PC-3 (cell line): ENCODE measurements around the gene PROKR1. TPM values are rescaled to one million over a fixed set of nuclear protein-coding genes. Genes with fewer than 3 reads are reported as not detected.

Experiments
- ATAC-seq: fragments of 200-7000 bp; cut with Tn5 transposase; 2 replicates; pipeline ENCODE4 v1.9.1; 2020; ENCODE audit warnings: mild to moderate bottlenecking, moderate library complexity
- BruUV-seq: library from RNA; stranded (reverse); fragments of 400-500 nt; replicated peaks from 2 replicates; lab custom pipeline; 2021; lab: Mats Ljungman, UMichigan
- CTCF ChIA-PET: fragments of 300-600 bp; sonication (Branson Sonifier 250); formaldehyde crosslinking; loops from one replicate; lab custom pipeline; 2022; ENCODE audit warnings: antibody characterized with exemption; lab: Charles Lee
- POLR2A ChIA-PET: fragments of 300-600 bp; sonication (Branson Sonifier 250); formaldehyde crosslinking; loops from one replicate; lab custom pipeline; 2022; ENCODE audit warnings: antibody characterized with exemption; ENCODE audit not compliant: unreplicated experiment; lab: Charles Lee
- DNase-seq: peaks from one replicate; pipeline ENCODE4 v3.0.0-alpha.2; 2015
- H2AFZ ChIP-seq: fragments of 300-600 bp; sonication (generic); 2 replicates; pipeline ENCODE4 v1.6.0; 2016; ENCODE audit warnings: antibody characterized with exemption, low read length
- H3F3A ChIP-seq: fragments of 300-600 bp; sonication (generic); one replicate; pipeline ENCODE4 v1.6.0; 2017; ENCODE audit warnings: antibody characterized with exemption, low read length, control low read depth, mild to moderate bottlenecking; ENCODE audit not compliant: unreplicated experiment
- H3K27ac ChIP-seq: fragments of 300-600 bp; sonication (generic); 2 replicates; pipeline ENCODE4 v1.5.1; 2016; ENCODE audit warnings: mild to moderate bottlenecking, low read length
- H3K27me3 ChIP-seq: fragments of 300-600 bp; sonication (generic); 2 replicates; pipeline ENCODE4 v1.6.1; 2016; ENCODE audit warnings: low read length, mixed read lengths
- H3K36me3 ChIP-seq: fragments of 300-600 bp; sonication (generic); 2 replicates; pipeline ENCODE4 v1.6.1; 2016; ENCODE audit warnings: low read depth, mixed run types, low read length, mixed read lengths
- H3K4me1 ChIP-seq: fragments of 300-600 bp; sonication (generic); 2 replicates; pipeline ENCODE4 v1.5.1; 2016; ENCODE audit warnings: low read length; ENCODE audit not compliant: insufficient read depth
- H3K4me2 ChIP-seq: fragments of 300-600 bp; sonication (generic); 2 replicates; pipeline ENCODE4 v1.6.0; 2016; ENCODE audit warnings: low read length
- H3K4me3 ChIP-seq: fragments of 300-600 bp; sonication (generic); 2 replicates; pipeline ENCODE4 v1.5.1; 2016; ENCODE audit warnings: mild to moderate bottlenecking, low read length, mixed read lengths
- H3K79me2 ChIP-seq: fragments of 300-600 bp; sonication (generic); 2 replicates; pipeline ENCODE4 v1.6.1; 2017; ENCODE audit warnings: low read length, mixed read lengths
- H3K9ac ChIP-seq: fragments of 300-600 bp; sonication (generic); 2 replicates; pipeline ENCODE4 v1.6.0; 2016; ENCODE audit warnings: mild to moderate bottlenecking, low read length
- H3K9me2 ChIP-seq: fragments of 300-600 bp; sonication (generic); replicated peaks from 2 replicates; pipeline ENCODE4 v1.6.1; 2016; ENCODE audit warnings: mixed run types, low read length, mixed read lengths
- H3K9me3 ChIP-seq: fragments of 300-600 bp; sonication (generic); 2 replicates; pipeline ENCODE4 v1.6.1; 2016; ENCODE audit warnings: low read length, mixed read lengths
- H4K20me1 ChIP-seq: fragments of 300-600 bp; sonication (generic); 2 replicates; pipeline ENCODE4 v1.6.1; 2016; ENCODE audit warnings: low read length, mixed read lengths
- EZH2 ChIP-seq: fragments of 300-600 bp; sonication (generic); IDR thresholded peaks from one replicate; pipeline ENCODE4 v1.6.1; 2017; ENCODE audit warnings: antibody characterized with exemption, mild to moderate bottlenecking, low read length; ENCODE audit not compliant: unreplicated experiment
- EZH2phosphoT487 ChIP-seq: fragments of 300-600 bp; sonication (generic); IDR thresholded peaks from 2 replicates; pipeline ENCODE4 v1.6.1; 2018; ENCODE audit warnings: mild to moderate bottlenecking, antibody characterized with exemption, low read length, borderline replicate concordance
- intact Hi-C: fragments of 100-400 bp; cut with micrococcal nuclease; formaldehyde crosslinking; loops from 2 replicates; pipeline ENCODE4 v1.9.0; 2023
- total RNA-seq: library from RNA; depleted of rRNA; stranded (reverse); fragments of >200 nt; gene quantifications from 2 replicates; pipeline ENCODE4 v1.2.3, GENCODE V29; 2014
- TF ChIP-seq, protein P1 (sequence below): fragments of 300-600 bp; sonication (generic); conservative IDR thresholded peaks from 2 replicates; pipeline ENCODE4 v1.5.1; 2017; ENCODE audit warnings: antibody characterized with exemption, low read depth, mild to moderate bottlenecking, low read length

The PROKR1 gene
- total RNA-seq, 1 experiment from 2014 or later: 0.26 TPM

DNA sequence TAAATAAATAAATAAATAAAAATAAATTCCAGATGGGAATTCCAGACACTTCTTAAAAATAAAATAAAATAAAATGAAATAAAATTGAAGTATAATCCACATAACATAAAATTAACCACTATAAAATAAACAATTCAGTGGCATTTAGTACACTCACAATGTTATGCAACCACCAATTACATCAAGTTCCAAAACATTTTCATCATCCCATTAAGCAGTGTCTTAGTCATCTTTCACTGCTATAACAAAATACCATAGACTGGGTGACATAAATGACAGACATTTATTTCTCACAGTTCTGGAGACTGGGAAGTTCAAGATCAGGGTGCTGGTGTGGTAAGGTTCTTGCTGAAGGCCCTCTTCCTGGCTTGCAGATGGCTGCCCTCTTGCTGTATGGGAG is 22.6 kb upstream of the PROKR1 start:
- Histone ChIP-seq H3K27ac (no peak overlapping the region), H3K9me2 (no peaks in the 10 kb centered on the region), H3K79me2 (no peaks in the 10 kb centered on the region), H2AFZ (no peak overlapping the region), H3K27me3 (no peaks in the 10 kb centered on the region), H4K20me1 (no peaks in the 10 kb centered on the region), H3K4me3 (no peak overlapping the region), H3K36me3 (no peaks in the 10 kb centered on the region), H3K9ac (no peak overlapping the region), H3K4me2 (no peak overlapping the region), H3F3A (no peaks in the 10 kb centered on the region), H3K4me1 (no peaks in the 10 kb centered on the region), H3K9me3 (0 out of 2 replicates have a peak, but pooled peaks cover 4% of the 10 kb centered on the region)
- POLR2A ChIA-PET: no interaction called here
- CTCF ChIA-PET: no interaction called here
- ATAC-seq: no peak
- BruUV-seq: no TSS peak
- intact Hi-C loops: no loop called here
- no peak for DNase-seq
- TF ChIP-seq, protein P1, sequence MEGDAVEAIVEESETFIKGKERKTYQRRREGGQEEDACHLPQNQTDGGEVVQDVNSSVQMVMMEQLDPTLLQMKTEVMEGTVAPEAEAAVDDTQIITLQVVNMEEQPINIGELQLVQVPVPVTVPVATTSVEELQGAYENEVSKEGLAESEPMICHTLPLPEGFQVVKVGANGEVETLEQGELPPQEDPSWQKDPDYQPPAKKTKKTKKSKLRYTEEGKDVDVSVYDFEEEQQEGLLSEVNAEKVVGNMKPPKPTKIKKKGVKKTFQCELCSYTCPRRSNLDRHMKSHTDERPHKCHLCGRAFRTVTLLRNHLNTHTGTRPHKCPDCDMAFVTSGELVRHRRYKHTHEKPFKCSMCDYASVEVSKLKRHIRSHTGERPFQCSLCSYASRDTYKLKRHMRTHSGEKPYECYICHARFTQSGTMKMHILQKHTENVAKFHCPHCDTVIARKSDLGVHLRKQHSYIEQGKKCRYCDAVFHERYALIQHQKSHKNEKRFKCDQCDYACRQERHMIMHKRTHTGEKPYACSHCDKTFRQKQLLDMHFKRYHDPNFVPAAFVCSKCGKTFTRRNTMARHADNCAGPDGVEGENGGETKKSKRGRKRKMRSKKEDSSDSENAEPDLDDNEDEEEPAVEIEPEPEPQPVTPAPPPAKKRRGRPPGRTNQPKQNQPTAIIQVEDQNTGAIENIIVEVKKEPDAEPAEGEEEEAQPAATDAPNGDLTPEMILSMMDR: no peak
- TF ChIP-seq EZH2 (no peak), EZH2phosphoT487 (no peak)

- Histone ChIP-seq H2AFZ (no peak overlapping the region), H3K36me3 (no peaks in the 10 kb centered on the region), H3K27ac (no peak overlapping the region), H4K20me1 (no peaks in the 10 kb centered on the region), H3K9ac (no peak overlapping the region), H3K9me3 (0 out of 2 replicates have a peak, but pooled peaks cover 4% of the 10 kb centered on the region), H3K4me1 (no peaks in the 10 kb centered on the region), H3F3A (no peaks in the 10 kb centered on the region), H3K9me2 (no peaks in the 10 kb centered on the region), H3K79me2 (no peaks in the 10 kb centered on the region), H3K4me2 (no peak overlapping the region), H3K4me3 (no peak overlapping the region), H3K27me3 (no peaks in the 10 kb centered on the region)
- ATAC-seq (no peak), DNase-seq (no peak)
- POLR2A ChIA-PET: no interaction called here
- TF ChIP-seq EZH2 (no peak), EZH2phosphoT487 (no peak)
- TF ChIP-seq, protein P1: no peak
- CTCF ChIA-PET: no interaction called here
- no TSS peak for BruUV-seq
- intact Hi-C loops: no loop called here
Observed at GRCh38 chr2:68623820-68624219, 19.6 kb upstream of the PROKR1 start.

DNA sequence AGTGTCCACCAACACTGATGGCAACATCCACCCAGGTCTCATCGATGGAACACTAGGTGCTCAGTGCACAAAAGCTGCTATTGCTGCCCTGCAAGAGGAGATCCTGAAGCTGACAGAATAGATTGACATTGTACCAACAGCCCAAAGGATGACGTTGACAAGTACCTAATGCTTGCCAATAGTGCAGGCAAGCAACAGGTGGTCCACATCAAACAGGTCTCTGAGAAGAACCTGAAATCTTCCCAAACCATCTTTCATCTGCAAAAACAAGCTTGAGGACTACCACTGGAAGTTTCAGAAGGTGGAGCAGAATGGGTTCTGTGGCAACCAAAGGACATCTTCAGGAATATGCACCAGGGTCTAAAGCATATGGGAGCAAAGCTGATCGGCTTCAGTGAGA is 15.8 kb upstream of the PROKR1 start:
- Histone ChIP-seq H3K9me3 (0 out of 2 replicates have a peak, but pooled peaks cover 4% of the 10 kb centered on the region), H3K79me2 (no peaks in the 10 kb centered on the region), H3K9ac (no peak overlapping the region), H3K27ac (no peak overlapping the region), H3K9me2 (no peaks in the 10 kb centered on the region), H2AFZ (no peak overlapping the region), H3K4me2 (no peak overlapping the region), H4K20me1 (no peaks in the 10 kb centered on the region), H3K4me1 (no peaks in the 10 kb centered on the region), H3K36me3 (no peaks in the 10 kb centered on the region), H3K27me3 (peaks cover 5% of the 10 kb centered on the region; the same call in 1 of the 2 replicates), H3K4me3 (no peak overlapping the region), H3F3A (no peaks in the 10 kb centered on the region)
- no TSS peak for BruUV-seq
- ATAC-seq (no peak), DNase-seq (no peak)
- TF ChIP-seq, protein P1: no peak
- TF ChIP-seq EZH2: no peak
- TF ChIP-seq EZH2phosphoT487: no peak
- ChIA-PET CTCF (no interaction called here), POLR2A (no interaction called here)
- intact Hi-C loops: no loop called here
